IMR-90 (cell line): Measurements from ENCODE around the gene PARP12. TPM values are rescaled to one million over a fixed set of nuclear protein-coding genes. Genes with fewer than 3 reads are reported as not detected.
A peak's percentile ranks its signal among the peaks of the same experiment; 100 is the strongest.

Experiments used
- ATAC-seq: fragments of 200-7000 bp; cut with Tn5 transposase; 2 replicates; pipeline ENCODE4 v1.9.1; 2020; ENCODE audit warnings: low read depth, mild to moderate bottlenecking, moderate library complexity
- BruUV-seq: library from RNA; stranded (reverse); fragments of 400-500 nt; replicated peaks from 2 replicates; lab custom pipeline; 2021; lab: Mats Ljungman, UMichigan
- CTCF ChIA-PET: fragments of 300-600 bp; formaldehyde crosslinking; extraction: SDS; loops from one replicate; lab custom pipeline; 2021; ENCODE audit warnings: antibody characterized with exemption; lab: Yijun Ruan, JAX
- POLR2A ChIA-PET: fragments of 300-600 bp; sonication (Branson Sonifier 250); formaldehyde crosslinking; loops from one replicate; lab custom pipeline; 2022; ENCODE audit warnings: antibody characterized with exemption; ENCODE audit not compliant: unreplicated experiment; lab: Charles Lee
- DNase-seq: peaks from one replicate; pipeline ENCODE4 v3.0.0; 2013
- H2AFZ ChIP-seq: replicated peaks from 2 replicates; pipeline ENCODE3; 2013; ENCODE audit warnings: low read length, mild to moderate bottlenecking; ENCODE audit not compliant: poor library complexity
- H2AK5ac ChIP-seq: 2 replicates; pipeline ENCODE4 v1.6.1; 2013; ENCODE audit warnings: low read depth, low read length, inconsistent platforms
- H2AK9ac ChIP-seq: replicated peaks from 2 replicates; pipeline ENCODE3; 2013; ENCODE audit warnings: mild to moderate bottlenecking, low read depth, low read length, moderate library complexity; ENCODE audit not compliant: poor library complexity
- H2BK120ac ChIP-seq: 2 replicates; pipeline ENCODE4 v1.6.1; 2013; ENCODE audit warnings: low read depth, low read length, inconsistent platforms
- H2BK15ac ChIP-seq: 3 replicates; pipeline ENCODE4 v1.6.1; 2013; ENCODE audit warnings: low read depth, low read length, inconsistent platforms
- H2BK20ac ChIP-seq: 2 replicates; pipeline ENCODE4 v1.6.1; 2013; ENCODE audit warnings: low read depth, mild to moderate bottlenecking, inconsistent platforms, low read length, moderate library complexity
- H2BK5ac ChIP-seq: 2 replicates; pipeline ENCODE4 v1.6.1; 2013; ENCODE audit warnings: mild to moderate bottlenecking, low read depth, low read length, inconsistent platforms; ENCODE audit not compliant: poor library complexity, severe bottlenecking
- H3K14ac ChIP-seq: replicated peaks from 2 replicates; pipeline ENCODE4 v1.6.1; 2013; ENCODE audit warnings: low read depth, low read length, inconsistent platforms
- H3K18ac ChIP-seq: 2 replicates; pipeline ENCODE4 v1.6.1; 2013; ENCODE audit warnings: low read depth, low read length, control low read depth
- H3K23ac ChIP-seq: 2 replicates; pipeline ENCODE4 v1.6.1; 2013; ENCODE audit warnings: low read depth, low read length, inconsistent platforms
- H3K27ac ChIP-seq: 2 replicates; pipeline ENCODE4 v1.5.1; 2013; ENCODE audit warnings: mild to moderate bottlenecking, control low read depth, low read length; ENCODE audit not compliant: insufficient read depth
- H3K27me3 ChIP-seq: 2 replicates; pipeline ENCODE4 v1.6.1; 2013; ENCODE audit warnings: low read length; ENCODE audit not compliant: control insufficient read depth, insufficient read depth
- H3K36me3 ChIP-seq: 2 replicates; pipeline ENCODE4 v1.6.1; 2013; ENCODE audit warnings: low read length, mixed read lengths; ENCODE audit not compliant: control insufficient read depth, insufficient read depth
- H3K4ac ChIP-seq: 2 replicates; pipeline ENCODE4 v1.6.1; 2013; ENCODE audit warnings: low read depth, low read length, inconsistent platforms
- H3K4me1 ChIP-seq: 2 replicates; pipeline ENCODE4 v1.6.1; 2013; ENCODE audit warnings: low read length, mixed read lengths; ENCODE audit not compliant: control insufficient read depth, insufficient read depth
- H3K4me2 ChIP-seq: 2 replicates; pipeline ENCODE4 v1.6.1; 2013; ENCODE audit warnings: low read depth, mild to moderate bottlenecking, control low read depth, low read length, moderate library complexity
- H3K4me3 ChIP-seq: 2 replicates; pipeline ENCODE4 v1.5.1; 2013; ENCODE audit warnings: low read depth, mild to moderate bottlenecking, control low read depth, low read length, moderate library complexity; ENCODE audit not compliant: insufficient read depth
- H3K56ac ChIP-seq: 2 replicates; pipeline ENCODE4 v1.6.1; 2013; ENCODE audit warnings: low read length, inconsistent platforms; ENCODE audit not compliant: insufficient read depth; ENCODE audit errors: extremely low read depth
- H3K79me1 ChIP-seq, 2 experiments: 2 replicates each; pipeline ENCODE4 v1.6.1; 2013; ENCODE audit warnings: low read length in 2 of 2, inconsistent platforms in 1 of 2, low read depth in 1 of 2
- H3K9ac ChIP-seq: 2 replicates; pipeline ENCODE4 v1.6.1; 2013; ENCODE audit warnings: low read depth, low read length, control low read depth
- H3K9me1 ChIP-seq: 2 replicates; pipeline ENCODE4 v1.6.1; 2013; ENCODE audit warnings: low read length, inconsistent platforms; ENCODE audit not compliant: insufficient read depth
- H3K9me3 ChIP-seq: 2 replicates; pipeline ENCODE4 v1.6.1; 2013; ENCODE audit warnings: low read length; ENCODE audit not compliant: control insufficient read depth, insufficient read depth
- H4K20me1 ChIP-seq: 2 replicates; pipeline ENCODE4 v1.6.1; 2013; ENCODE audit warnings: low read length, inconsistent platforms; ENCODE audit not compliant: insufficient read depth
- H4K5ac ChIP-seq: 2 replicates; pipeline ENCODE4 v1.6.1; 2013; ENCODE audit warnings: mild to moderate bottlenecking, low read depth, low read length, control low read depth
- H4K8ac ChIP-seq, 2 experiments: 2 replicates each; pipeline ENCODE4 v1.6.1; 2013; ENCODE audit warnings: low read depth in 2 of 2, low read length in 2 of 2, control low read depth in 1 of 2, inconsistent platforms in 1 of 2
- H4K91ac ChIP-seq: 2 replicates; pipeline ENCODE4 v1.6.1; 2013; ENCODE audit warnings: low read depth, low read length, inconsistent platforms; ENCODE audit not compliant: insufficient read depth
- BHLHE40 ChIP-seq: fragments of 150-350 bp; IDR thresholded peaks from 2 replicates; pipeline ENCODE4 v1.6.1; 2016; ENCODE audit warnings: mild to moderate bottlenecking, low read depth, low read length
- CEBPB ChIP-seq: IDR thresholded peaks from 2 replicates; pipeline ENCODE4 v1.6.1; 2012; ENCODE audit warnings: low read depth, low read length, improper control_type of control experiment
- CHD1 ChIP-seq: IDR thresholded peaks from 2 replicates; pipeline ENCODE4 v1.6.1; 2012; ENCODE audit warnings: low read depth, low read length, improper control_type of control experiment
- CTCF ChIP-seq: conservative IDR thresholded peaks from 2 replicates; pipeline ENCODE4 v1.5.1; 2012; ENCODE audit warnings: mild to moderate bottlenecking, low read depth, low read length, improper control_type of control experiment
- ELK1 ChIP-seq: fragments of 150-350 bp; IDR thresholded peaks from 2 replicates; pipeline ENCODE4 v1.6.1; 2016; ENCODE audit warnings: low read depth, mild to moderate bottlenecking, low read length, moderate library complexity, borderline replicate concordance
- FOS ChIP-seq: fragments of 150-350 bp; IDR thresholded peaks from 2 replicates; pipeline ENCODE4 v1.6.1; 2016; ENCODE audit warnings: low read depth, low read length
- MAFK ChIP-seq: IDR thresholded peaks from 2 replicates; pipeline ENCODE4 v1.6.1; 2012; ENCODE audit warnings: low read depth, low read length, improper control_type of control experiment
- MAZ ChIP-seq: IDR thresholded peaks from 2 replicates; pipeline ENCODE4 v1.6.1; 2012; ENCODE audit warnings: low read depth, mild to moderate bottlenecking, low read length, improper control_type of control experiment, moderate library complexity, borderline replicate concordance
- MXI1 ChIP-seq: IDR thresholded peaks from 2 replicates; pipeline ENCODE4 v1.6.1; 2012; ENCODE audit warnings: low read depth, mild to moderate bottlenecking, low read length, moderate library complexity, borderline replicate concordance
- POLR2A ChIP-seq: IDR thresholded peaks from 2 replicates; pipeline ENCODE4 v1.6.1; 2012; ENCODE audit warnings: mild to moderate bottlenecking, low read depth, low read length
- RAD21 ChIP-seq: IDR thresholded peaks from 2 replicates; pipeline ENCODE4 v1.6.1; 2012; ENCODE audit warnings: low read length, improper control_type of control experiment
- RCOR1 ChIP-seq: IDR thresholded peaks from 2 replicates; pipeline ENCODE4 v1.6.1; 2012; ENCODE audit warnings: mild to moderate bottlenecking, low read length, improper control_type of control experiment; ENCODE audit not compliant: insufficient replicate concordance
- RFX5 ChIP-seq: IDR thresholded peaks from 2 replicates; pipeline ENCODE4 v1.8.0; 2012; ENCODE audit warnings: low read depth, mild to moderate bottlenecking, low read length, moderate library complexity
- SMC3 ChIP-seq: fragments of 150-350 bp; IDR thresholded peaks from 2 replicates; pipeline ENCODE4 v1.6.1; 2016; ENCODE audit warnings: low read depth, mild to moderate bottlenecking, antibody characterized with exemption, low read length, moderate library complexity
- USF2 ChIP-seq: fragments of 150-350 bp; IDR thresholded peaks from 2 replicates; pipeline ENCODE4 v1.6.1; 2017; ENCODE audit warnings: mild to moderate bottlenecking, antibody characterized with exemption, low read length, low read depth
- WGBS, 2 experiments: methylation state at CpG; one replicate each; pipeline versions ENCODE4 v1.1.5 to v1.1.7; 2013; ENCODE audit warnings: missing lambda C conversion rate in 2 of 2; ENCODE audit not compliant: insufficient read length in 1 of 2; ENCODE audit errors: extremely low coverage in 2 of 2; 5-methylcytosine and 5-hydroxymethylcytosine counted together
- dilution Hi-C: fragments of 300-500 bp; cut with HindIII; formaldehyde crosslinking; loops from one replicate; pipeline ENCODE4 v1.14.3; 2018; ENCODE audit warnings: low sequenced_read_pairs; ENCODE audit not compliant: unreplicated experiment
- in situ Hi-C: fragments of 300-500 bp; cut with MboI; formaldehyde crosslinking; loops from 3 replicates; pipeline ENCODE4 v1.14.3; 2019; ENCODE audit warnings: low sequenced_read_pairs, inconsistent platforms, mixed read lengths
- intact Hi-C: fragments of 100-400 bp; cut with micrococcal nuclease; formaldehyde crosslinking; loops from 2 replicates; pipeline ENCODE4 v1.10.0; 2022
- polyA plus RNA-seq, 3 experiments: library from polyadenylated mRNA; depleted of rRNA; stranded (reverse); fragments of >200 nt; gene quantifications; 2 replicates each; pipeline ENCODE4 v1.2.3, GENCODE V29; 2012; ENCODE audit warnings: low replicate concordance in 1 of 3
- total RNA-seq: library from RNA; depleted of rRNA; stranded (reverse); fragments of >200 nt; gene quantifications from 2 replicates; pipeline ENCODE4 v1.2.3, GENCODE V29; 2012

The PARP12 gene
- total and polyA plus RNA-seq, 2 of the 4 experiments (the other 2 are of a cell fraction) = 7.2 to 11.3 TPM

GRCh38 chr7:140061607-140061930 lies 1.2 kb downstream of the PARP12 start:
- no peaks in the 10 kb centered on the region for H3K27me3 ChIP-seq
- H4K8ac ChIP-seq = peak overlapping the region in 1 of 2 experiments; percentile 0; a peak in 2 of 4 replicates
- DNase-seq (no peak), ATAC-seq (no peak)
- H3K23ac ChIP-seq = peak overlapping the region; percentile 21
- no peak overlapping the region for H3K4me3 ChIP-seq
- no peaks in the 10 kb centered on the region for H3K36me3 ChIP-seq
- H3K4me1 ChIP-seq = peaks cover 21% of the 10 kb centered on the region
- no peak overlapping the region for H4K5ac ChIP-seq
- ChIA-PET CTCF (no interaction called here), POLR2A (no interaction called here)
- dilution Hi-C loops = no loop called here
- intact Hi-C loops = no loop called here
- 86% methylated on average over 1 of the region's 2 CpGs; no CpG with 5 or more reads in 1 of the 2 experiments for WGBS, 2 experiments
- no peak overlapping the region for H3K18ac ChIP-seq
- no peak overlapping the region for H3K56ac ChIP-seq
- H3K27ac ChIP-seq = no peak overlapping the region
- H2BK120ac ChIP-seq = 0 out of 2 replicates have a peak overlapping the region, but pooled peaks have one; percentile 11
- H4K91ac ChIP-seq = no peak overlapping the region
- H3K14ac ChIP-seq = no peak overlapping the region
- no peak for TF ChIP-seq USF2
- no peak for TF ChIP-seq SMC3
- TF ChIP-seq RAD21 = no peak
- no peak for TF ChIP-seq FOS
- no peak for TF ChIP-seq CEBPB
- TF ChIP-seq BHLHE40 = no peak
- no peak for TF ChIP-seq ELK1
- no peak for TF ChIP-seq MAZ
- no peak for TF ChIP-seq CTCF
- no peak for TF ChIP-seq MAFK
- no peak for TF ChIP-seq CHD1
- TF ChIP-seq RFX5 = no peak
- TF ChIP-seq MXI1 = no peak
- no peak for TF ChIP-seq POLR2A
- TF ChIP-seq RCOR1 = no peak
- no peaks in the 10 kb centered on the region for H3K9me3 ChIP-seq
- no peak overlapping the region for H2BK5ac ChIP-seq
- in situ Hi-C loops = no loop called here
- peak overlapping the region; percentile 33 for H2AK9ac ChIP-seq
- no peak overlapping the region for H3K9ac ChIP-seq
- peaks cover 8% of the 10 kb centered on the region; the same call in 1 of the 2 replicates for H4K20me1 ChIP-seq
- H2BK20ac ChIP-seq = no peak overlapping the region
- H2AFZ ChIP-seq = peak overlapping the region; percentile 52
- H2BK15ac ChIP-seq = peak overlapping the region; percentile 33; the same call in 1 of the 3 replicates
- H3K79me1 ChIP-seq = peaks cover 27 to 57% of the 10 kb centered on the region in 2 experiments; a peak in 3 of 4 replicates
- H3K9me1 ChIP-seq = peaks cover 28% of the 10 kb centered on the region
- peak overlapping the region; percentile 32 for H2AK5ac ChIP-seq
- no TSS peak for BruUV-seq
- peak overlapping the region; percentile 57 for H3K4ac ChIP-seq
- H3K4me2 ChIP-seq = 0 out of 2 replicates have a peak overlapping the region, but pooled peaks have one; percentile 8
